Activated CD8-positive, alpha-beta memory T cell treated with anti-CD3 and anti-CD28 coated beads, Interleukin-2, amount 50 U/mL, for 1 hour (primary cell): Measurements from ENCODE around the gene MIEF2.

Experiments used
- DNase-seq: peaks from one replicate; pipeline ENCODE4 v3.0.0-alpha.2; 2020; ENCODE audit errors: extremely low read depth

The MIEF2 gene

GRCh38 chr17:18256776-18257175, 3.7 kb upstream of the MIEF2 start:
- DNase-seq, result no peak

- no peak for DNase-seq
Measured at GRCh38 chr17:18257268-18257981, 3.0 kb upstream of the MIEF2 start.

- no peak for DNase-seq
Measured at GRCh38 chr17:18257982-18258355, 2.5 kb upstream of the MIEF2 start.

GRCh38 chr17:18258356-18259038, 2.0 kb upstream of the MIEF2 start, which contains the start of gene FLII:
Gene FLII, minus strand, starts transcription at chr17:18258738. Its CDS starts 48 bp downstream, at chr17:18258690.
- DNase-seq, result no peak

DNA sequence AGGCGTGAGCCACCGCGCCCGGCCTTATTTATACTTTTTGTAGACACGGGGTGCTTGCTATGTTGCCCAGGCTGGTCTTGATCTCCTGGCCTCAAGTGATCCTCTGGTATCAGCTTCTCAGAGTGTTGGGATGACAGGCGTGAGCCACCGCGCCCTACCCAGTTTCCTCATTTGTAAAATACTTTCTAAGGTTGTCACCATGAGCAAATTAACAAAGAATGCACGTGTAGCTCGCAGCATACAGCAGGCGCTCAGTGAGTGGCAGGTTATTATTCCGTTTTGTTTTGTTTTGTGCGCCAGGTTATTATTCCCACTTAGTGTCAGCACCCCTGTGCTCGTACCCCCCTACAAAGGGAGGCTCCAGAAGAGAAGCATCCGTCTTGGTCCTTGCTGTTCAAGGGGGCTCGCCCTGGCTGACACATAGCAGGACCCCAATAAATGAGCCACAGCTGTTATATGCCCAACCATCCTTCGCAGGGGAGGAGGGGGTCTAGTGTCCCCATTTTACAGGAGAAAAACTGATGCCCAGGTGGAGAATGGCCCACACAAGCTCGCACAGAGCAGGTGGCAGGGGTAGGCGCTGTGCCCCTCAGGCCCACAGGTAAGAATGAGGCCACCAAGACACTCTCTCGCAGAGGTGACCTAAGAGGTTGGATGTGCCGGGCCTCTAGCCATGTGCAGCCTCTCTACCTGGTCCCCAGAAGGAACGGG, 686 bp upstream of the MIEF2 start:
- no peak for DNase-seq

DNA sequence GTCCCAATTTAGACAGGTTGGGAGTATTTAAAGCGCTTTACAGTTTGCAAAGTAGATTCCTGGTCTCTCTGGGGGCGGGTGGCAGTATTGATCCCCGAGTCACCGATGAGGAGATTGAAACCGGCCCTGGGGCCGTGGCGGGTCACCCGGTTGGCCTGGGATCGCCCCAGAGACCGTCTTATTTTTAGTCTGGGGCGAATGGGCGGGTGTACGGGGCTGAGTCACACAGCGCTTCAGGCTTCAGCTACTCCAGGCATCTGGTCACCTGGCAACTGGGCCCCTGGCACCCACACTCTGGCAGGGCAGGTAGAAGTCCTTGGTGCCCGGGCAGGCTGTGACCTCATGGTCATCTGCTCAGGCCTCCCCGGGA, 669 bp downstream of the MIEF2 start:
- no peak for DNase-seq

DNA sequence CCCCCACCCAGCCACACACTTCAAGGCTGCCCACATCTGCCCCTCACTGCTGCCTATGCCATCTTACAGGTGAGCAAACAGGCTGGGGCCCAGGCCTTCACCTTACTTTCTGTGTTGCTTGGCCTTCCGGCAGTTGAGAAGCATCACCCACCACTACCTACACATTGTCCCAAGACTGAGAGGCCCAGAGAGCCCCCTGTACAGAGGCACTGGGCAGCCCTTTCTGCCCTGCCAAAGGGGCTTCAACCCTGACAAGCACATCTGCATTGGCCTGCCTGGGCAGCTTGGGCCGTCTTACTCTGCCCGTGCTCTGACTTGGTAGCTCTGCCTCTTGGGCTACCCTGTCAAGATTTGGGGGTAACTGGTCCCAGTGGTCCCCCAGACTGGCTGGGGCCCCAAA, 1.2 kb downstream of the MIEF2 start:
- no peak for DNase-seq

DNA sequence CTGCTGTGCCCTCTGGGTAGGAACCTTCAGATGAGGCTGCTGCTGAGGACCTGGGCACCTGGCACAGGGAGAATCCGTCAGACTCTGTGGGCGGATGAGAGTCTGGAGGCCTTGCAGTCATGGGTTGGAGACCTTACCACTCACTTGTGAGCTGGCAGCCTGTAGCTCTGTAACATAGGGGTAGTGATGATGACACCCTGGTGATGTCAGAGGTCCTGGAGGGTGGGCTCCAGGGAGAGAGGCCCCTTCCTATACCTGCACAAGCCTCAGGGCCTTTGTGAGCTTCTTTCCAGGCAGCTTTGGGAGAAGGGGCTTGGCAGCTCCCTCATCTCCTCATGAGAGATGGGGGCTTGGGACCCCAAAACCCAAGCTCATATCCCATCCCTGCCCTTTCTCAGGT, 1.6 kb downstream of the MIEF2 start:
- DNase-seq, result no peak

GRCh38 chr17:18262641-18263040, 2.2 kb downstream of the MIEF2 start:
- no peak for DNase-seq

- no peak for DNase-seq
Measured at GRCh38 chr17:18263885-18264682, 3.6 kb downstream of the MIEF2 start.

DNA sequence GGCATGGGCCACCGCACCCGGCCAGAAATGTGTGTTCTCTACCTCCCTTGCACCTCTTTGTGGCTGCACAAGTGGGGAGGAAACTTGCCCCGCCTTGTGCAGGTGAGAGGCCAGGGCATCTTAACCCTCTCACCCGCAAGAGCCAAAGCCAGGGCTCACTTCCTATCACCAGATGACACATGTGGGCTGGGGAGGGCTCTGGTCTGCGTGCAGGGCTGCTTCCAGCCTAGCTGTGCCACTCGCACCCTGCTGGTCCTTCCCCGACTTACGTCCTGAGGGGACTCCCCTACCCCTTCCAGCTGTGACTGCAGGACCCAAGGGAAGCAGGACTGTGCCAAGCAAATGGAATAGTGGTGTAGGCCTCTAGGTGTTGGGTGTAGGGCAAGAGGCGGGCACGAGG, 6.9 kb downstream of the MIEF2 start:
- DNase-seq, result no peak

- DNase-seq, result no peak
Measured at GRCh38 chr17:18267927-18268711, 7.7 kb downstream of the MIEF2 start.

DNA sequence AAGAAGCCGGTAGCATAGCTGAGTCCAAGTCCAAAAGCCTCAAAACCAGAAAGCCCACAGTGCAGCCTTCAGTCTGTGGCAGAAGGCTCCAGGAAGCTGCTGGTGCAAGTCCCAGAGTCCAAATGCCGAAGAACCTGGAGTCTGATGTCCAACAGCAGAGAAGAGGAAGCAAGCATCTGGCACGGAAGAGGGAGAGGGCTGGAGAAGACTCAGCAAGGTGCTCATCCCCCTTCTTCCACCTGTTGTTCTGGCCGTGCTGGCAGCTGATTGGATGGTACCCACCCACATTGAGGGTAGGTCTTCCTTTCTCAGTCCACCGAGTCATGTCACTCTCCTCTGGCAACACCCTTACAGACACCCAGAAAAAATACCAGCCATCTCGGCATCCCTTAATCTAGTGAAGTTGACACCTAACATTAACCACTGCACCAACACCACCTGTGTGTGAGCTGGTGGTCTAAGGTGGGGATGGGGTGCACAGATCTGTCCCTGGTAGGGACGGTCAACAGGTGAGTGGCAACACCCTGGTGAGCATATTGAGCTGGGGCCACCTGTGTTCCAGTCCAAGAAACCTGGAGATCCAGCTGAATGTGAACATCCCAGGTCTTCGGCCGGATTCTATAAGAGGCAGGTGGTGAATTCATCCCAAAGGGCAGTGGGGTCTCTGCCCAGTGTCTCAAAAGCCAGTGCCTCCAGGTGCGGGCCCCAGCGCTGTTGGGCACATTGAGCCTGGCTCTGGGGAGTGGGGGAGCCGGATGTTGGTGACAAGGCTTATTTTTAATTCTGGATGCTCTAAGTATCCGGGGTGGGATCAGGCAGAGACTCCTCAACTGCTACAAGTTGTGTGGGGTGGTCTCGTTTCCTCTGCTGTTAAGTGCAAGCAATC, 9.8 kb downstream of the MIEF2 start:
- DNase-seq, result no peak

DNA sequence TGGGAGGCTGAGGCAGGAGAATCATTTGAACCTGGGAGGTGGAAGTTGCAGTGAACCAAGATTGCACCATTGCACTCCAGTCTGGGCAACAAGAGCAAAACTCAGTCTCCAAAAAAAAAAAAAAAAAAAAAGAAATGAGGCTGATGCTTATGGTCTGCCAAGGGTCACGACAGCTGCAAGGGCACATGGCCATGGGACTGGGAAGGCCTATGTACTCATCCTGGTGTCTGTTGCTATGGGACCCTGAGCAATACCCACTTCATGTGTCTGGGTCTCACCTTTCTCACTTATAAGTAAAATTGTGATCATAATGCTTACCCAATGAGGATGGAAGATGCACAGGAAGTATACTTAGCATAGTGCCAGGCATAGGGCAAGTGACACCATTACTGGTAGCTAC, 16.6 kb downstream of the MIEF2 start:
- DNase-seq, result no peak

DNA sequence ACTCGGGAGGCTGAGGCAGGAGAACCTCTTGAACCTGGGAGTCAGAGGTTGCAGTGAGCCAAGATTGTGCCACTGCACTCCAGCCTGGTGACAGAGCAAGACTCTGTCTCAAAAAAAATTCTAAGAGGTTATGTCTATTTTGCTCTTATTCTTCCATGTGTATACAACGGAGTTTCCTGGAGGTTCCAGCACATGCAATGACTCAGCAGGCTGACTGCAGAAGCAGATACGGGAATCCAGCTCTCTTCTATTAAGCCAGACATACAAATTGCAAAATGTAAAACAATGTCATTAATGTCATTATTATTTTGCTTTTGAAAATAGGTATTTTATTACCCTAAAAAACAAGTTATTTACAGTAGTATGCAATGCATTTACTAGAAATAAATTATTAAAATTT, 18.4 kb downstream of the MIEF2 start:
- no peak for DNase-seq

- DNase-seq, result no peak
Measured at GRCh38 chr17:18280249-18280648, 19.8 kb downstream of the MIEF2 start.

DNA sequence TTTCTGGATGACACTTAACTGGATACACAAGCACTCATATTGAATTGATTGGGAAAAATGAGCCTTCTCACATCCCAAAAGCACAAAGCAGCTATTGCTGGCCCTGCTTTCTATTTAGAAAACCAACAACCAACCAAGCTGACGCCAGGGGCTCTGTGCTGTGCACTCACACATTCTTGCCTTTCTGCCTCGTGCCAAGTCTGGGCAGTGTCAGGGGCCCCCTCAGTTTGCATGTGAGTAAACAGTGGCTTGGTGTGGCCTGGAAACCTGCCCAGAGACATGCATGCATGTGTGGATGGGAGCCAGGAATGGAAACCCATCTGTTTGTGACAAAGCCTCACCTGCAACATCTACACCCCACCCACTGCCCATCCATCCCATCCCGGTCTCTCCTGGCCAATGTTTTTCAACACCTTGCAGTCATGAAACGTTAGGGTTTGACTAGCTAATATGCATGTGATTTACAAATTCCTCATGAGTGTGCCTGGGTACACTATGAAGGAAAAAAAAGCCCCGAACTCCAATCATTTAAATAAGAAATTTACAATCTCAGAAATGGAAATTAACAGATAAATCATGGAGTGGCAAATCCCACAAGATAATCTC, 20.4 kb downstream of the MIEF2 start:
- no peak for DNase-seq

GRCh38 chr17:18281788-18282187, 21.3 kb downstream of the MIEF2 start:
- no peak for DNase-seq

GRCh38 chr17:18285296-18285695, 24.8 kb downstream of the MIEF2 start:
- no peak for DNase-seq
